ENCODE results near the gene BEST1.
"Not testable (repeated sequence)": the region's sequence is repeated elsewhere in the genome, so short reads cannot be mapped to it uniquely, and the experiment has no call there.

GRCh38 chr11:61953632-61954031 lies 3.5 kb downstream of the BEST1 start:
- not testable (repeated sequence) for TF ChIP-seq PBX3 (IDR thresholded peaks at IDR 0.05); BHLHE40 (IDR thresholded peaks at IDR 0.05; ENCODE audit: low read depth, low read length); ZFP36 (IDR thresholded peaks at IDR 0.05; ENCODE audit: borderline replicate concordance, partially characterized antibody); CTCF (IDR thresholded peaks at IDR 0.05); REST (IDR thresholded peaks at IDR 0.05); EP300 (IDR thresholded peaks at IDR 0.05); MAX (IDR thresholded peaks at IDR 0.05); MYC (IDR thresholded peaks at IDR 0.05; ENCODE audit: borderline replicate concordance, low read length); MAFK (IDR thresholded peaks at IDR 0.05; ENCODE audit: partially characterized antibody)

All from A549 (cell line).